Endothelial cell of umbilical vein (primary cell): ENCODE results near the gene PSME3. TPM values are rescaled to one million over a fixed set of nuclear protein-coding genes. Genes with fewer than 3 reads are reported as not detected.

Experiments used
- BruUV-seq: library from RNA; stranded (reverse); fragments of 400-500 nt; replicated peaks from 2 replicates; lab custom pipeline; 2021; lab: Mats Ljungman, UMichigan
- CTCF ChIA-PET: fragments of 300-600, 350-600 bp; sonication (Branson Sonifier 250); formaldehyde crosslinking; loops from one replicate; lab custom pipeline; 2021; ENCODE audit warnings: antibody characterized with exemption, inconsistent platforms; lab: Charles Lee
- POLR2A ChIA-PET: fragments of 300-600, 350-600 bp; sonication (Branson Sonifier 250); formaldehyde crosslinking; loops from one replicate; lab custom pipeline; 2021; ENCODE audit warnings: antibody characterized with exemption, inconsistent platforms; lab: Charles Lee
- DNase-seq: peaks from one replicate; pipeline ENCODE4 v3.0.0-alpha.2; 2011; ENCODE audit warnings: low read depth, low spot score
- FAIRE-seq: peaks from 2 replicates; lab custom pipeline; 2011; peaks lifted over from hg19 to GRCh38; lab: Jason Lieb, UNC
- H2AFZ ChIP-seq: 2 replicates; pipeline ENCODE4 v1.6.0; 2012; ENCODE audit warnings: low read depth, low read length, control low read depth, inconsistent platforms
- H3K27ac ChIP-seq: 2 replicates; pipeline ENCODE4 v1.5.1; 2011; ENCODE audit warnings: low read depth, mild to moderate bottlenecking, control low read depth, low read length, moderate library complexity; ENCODE audit not compliant: insufficient read depth
- H3K27me3 ChIP-seq, 2 experiments: 2 replicates each; pipeline versions ENCODE4 v1.6.0 to v1.6.1; 2011; ENCODE audit warnings: low read length in 2 of 2, mixed read lengths in 1 of 2; ENCODE audit not compliant: control insufficient read depth in 2 of 2, insufficient read depth in 2 of 2
- H3K36me3 ChIP-seq, 2 experiments: 2 replicates in 1 of 2; 3 replicates in 1 of 2; pipeline ENCODE4 v1.5.1; 2011; ENCODE audit warnings: low read length in 2 of 2, mild to moderate bottlenecking in 1 of 2, moderate library complexity in 1 of 2; ENCODE audit not compliant: control insufficient read depth in 2 of 2, insufficient read depth in 2 of 2; ENCODE audit errors: extremely low read depth in 1 of 2
- H3K4me1 ChIP-seq: 3 replicates; pipeline ENCODE4 v1.5.1; 2011; ENCODE audit warnings: mild to moderate bottlenecking, low read length; ENCODE audit not compliant: control insufficient read depth, insufficient read depth; ENCODE audit errors: extremely low read depth
- H3K4me2 ChIP-seq: 2 replicates; pipeline ENCODE4 v1.6.1; 2011; ENCODE audit warnings: low read length, control low read depth, mixed read lengths; ENCODE audit not compliant: insufficient read depth
- H3K4me3 ChIP-seq, 3 experiments: fragments of 200-600 bp in 1 of 3; sonication (generic), shearing (Covaris generic) in 1 of 3; replicated peaks in 1 of 3; 2 replicates each; pipeline ENCODE4 v1.5.1; 2011 to 2016; ENCODE audit warnings: control low read depth in 3 of 3, low read length in 3 of 3, mild to moderate bottlenecking in 2 of 3, inconsistent platforms in 1 of 3, low read depth in 1 of 3, moderate library complexity in 1 of 3; ENCODE audit not compliant: insufficient read depth in 1 of 3
- H3K79me2 ChIP-seq: 2 replicates; pipeline ENCODE4 v1.6.0; 2012; ENCODE audit warnings: low read length, inconsistent platforms; ENCODE audit not compliant: control insufficient read depth, insufficient read depth
- H3K9ac ChIP-seq: replicated peaks from 2 replicates; pipeline ENCODE3; 2011; ENCODE audit warnings: low read length, control low read depth; ENCODE audit not compliant: insufficient read depth; ENCODE audit errors: extremely low read depth
- H3K9me1 ChIP-seq: replicated peaks from 3 replicates; pipeline ENCODE4 v1.6.0; 2011; ENCODE audit warnings: mild to moderate bottlenecking, low read length; ENCODE audit not compliant: control insufficient read depth, insufficient read depth; ENCODE audit errors: extremely low read depth
- H3K9me3 ChIP-seq: replicated peaks from 2 replicates; pipeline ENCODE4 v1.5.1; 2012; ENCODE audit warnings: low read length, inconsistent platforms; ENCODE audit not compliant: control insufficient read depth, insufficient read depth
- H4K20me1 ChIP-seq: replicated peaks from 2 replicates; pipeline ENCODE3; 2011; ENCODE audit warnings: mild to moderate bottlenecking, low read length; ENCODE audit not compliant: control insufficient read depth, insufficient read depth; ENCODE audit errors: extremely low read depth
- CTCF ChIP-seq, 2 donors: IDR thresholded peaks; 1 replicate in 1 of 2; 2 replicates in 1 of 2; pipeline ENCODE4 v1.5.1; 2011; ENCODE audit warnings: low read length in 2 of 2, mild to moderate bottlenecking in 2 of 2, moderate library complexity in 2 of 2, control low read depth in 1 of 2, inconsistent platforms in 1 of 2, low read depth in 1 of 2; ENCODE audit not compliant: insufficient read depth in 1 of 2; ENCODE audit errors: extremely low read depth in 1 of 2
- EZH2 ChIP-seq: IDR thresholded peaks from 2 replicates; pipeline ENCODE4 v1.6.1; 2012; ENCODE audit warnings: borderline replicate concordance, low read depth, mild to moderate bottlenecking, moderate library complexity, low read length, inconsistent platforms; ENCODE audit not compliant: severe bottlenecking
- FOS ChIP-seq: IDR thresholded peaks from 2 replicates; pipeline ENCODE4 v1.6.1; 2011; ENCODE audit warnings: mild to moderate bottlenecking, low read length, moderate library complexity, borderline replicate concordance; ENCODE audit not compliant: insufficient read depth
- GATA2 ChIP-seq: IDR thresholded peaks from 2 replicates; pipeline ENCODE4 v1.7.0; 2011; ENCODE audit warnings: low read depth, mild to moderate bottlenecking, moderate library complexity, mixed read lengths, low read length; ENCODE audit not compliant: insufficient read length, insufficient read depth
- JUN ChIP-seq: IDR thresholded peaks from 2 replicates; pipeline ENCODE4 v1.6.1; 2011; ENCODE audit warnings: borderline replicate concordance, low read depth; ENCODE audit not compliant: insufficient read length, insufficient read depth
- MYC ChIP-seq: IDR thresholded peaks from one replicate; pipeline ENCODE4 v1.6.1; 2011; ENCODE audit warnings: mild to moderate bottlenecking, low read depth, low read length
- POLR2A ChIP-seq: IDR thresholded peaks from 2 replicates; pipeline ENCODE4 v1.6.1; 2012; ENCODE audit warnings: low read depth, mild to moderate bottlenecking, control low read depth, low read length
- POLR2AphosphoS5 ChIP-seq: IDR thresholded peaks from 2 replicates; pipeline ENCODE4 v1.6.1; 2012; ENCODE audit warnings: low read depth, mild to moderate bottlenecking, control low read depth, low read length, moderate library complexity; ENCODE audit not compliant: insufficient read depth
- dilution Hi-C: fragments of 300-500 bp; cut with MboI; formaldehyde crosslinking; loops from one replicate; pipeline ENCODE4 v1.15.0; 2019; ENCODE audit warnings: low sequenced_read_pairs; ENCODE audit not compliant: extremely low pct_ligation_motif_present
- intact Hi-C: fragments of 100-400 bp; cut with micrococcal nuclease; formaldehyde crosslinking; loops from one replicate; pipeline ENCODE4 v1.10.0; 2022
- polyA plus RNA-seq, 4 experiments: library from polyadenylated mRNA; depleted of rRNA in 3 of 4; stranded (reverse) in 3 of 4; unstranded in 1 of 4; fragments of >200 nt; gene quantifications; 2 replicates each; pipeline versions ENCODE4 v1.2.1 to v1.2.3, GENCODE V29; 2011 to 2012; ENCODE audit warnings: missing spikeins in 1 of 4
- total RNA-seq: library from RNA; stranded (reverse); gene quantifications from 2 replicates; pipeline ENCODE4 v1.2.3, GENCODE V29; 2021
- TF ChIP-seq, protein P1 (sequence below): IDR thresholded peaks from 2 replicates; pipeline ENCODE4 v1.6.1; 2011; ENCODE audit not compliant: insufficient read depth, insufficient read length

PSME3 gene
- total and polyA plus RNA-seq, 2 donors (not counting 3 experiments of a cell fraction or from before 2014, with no cell fraction given), result 98.4 to 126 TPM

DNA sequence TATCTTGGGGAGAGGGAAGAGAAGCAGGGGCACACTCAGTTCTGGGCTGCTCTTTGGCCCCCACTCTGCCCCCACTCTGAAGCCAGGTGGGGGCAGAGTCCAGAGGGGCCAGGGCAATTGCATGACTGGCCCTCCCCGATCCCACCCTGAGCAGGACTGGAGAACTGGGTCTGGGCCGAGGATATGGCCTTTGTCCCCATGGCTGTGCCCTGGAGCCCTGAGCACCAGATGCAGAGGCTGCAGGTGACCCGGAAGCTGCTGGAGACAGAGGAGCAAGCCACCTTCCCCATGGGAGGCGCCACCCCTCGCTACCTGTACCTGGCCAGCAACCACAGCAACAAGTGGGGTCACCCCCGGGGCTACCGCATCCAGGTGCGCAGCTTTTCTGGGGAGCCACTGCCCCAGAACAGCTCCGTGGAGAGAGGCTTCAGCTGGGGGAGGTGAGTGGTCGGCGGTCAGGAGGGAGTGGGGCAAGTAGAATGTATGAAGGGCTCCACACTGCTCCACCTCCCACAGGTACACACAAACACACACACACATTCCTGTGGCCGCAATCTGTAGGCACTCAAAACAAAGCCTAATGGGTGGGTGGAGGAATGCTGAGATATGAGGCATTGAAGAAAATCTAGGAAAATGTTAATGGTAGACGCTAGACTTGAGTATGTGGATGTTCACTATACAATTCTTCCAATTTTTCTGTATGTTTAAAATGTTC is 39.2 kb downstream of the PSME3 start:
- H3K9ac ChIP-seq, result no peak overlapping the region
- H3K4me3 ChIP-seq, result no peak overlapping the region
- no peaks in the 10 kb centered on the region for H4K20me1 ChIP-seq
- DNase-seq, result no peak
- dilution Hi-C loops, result no loop called here
- H3K4me2 ChIP-seq, result no peak overlapping the region
- TF ChIP-seq GATA2 (no peak), FOS (no peak)
- BruUV-seq, result no TSS peak
- no peaks in the 10 kb centered on the region for H3K9me3 ChIP-seq
- H3K9me1 ChIP-seq, result no peaks in the 10 kb centered on the region
- H2AFZ ChIP-seq, result no peak overlapping the region
- no peaks in the 10 kb centered on the region for H3K79me2 ChIP-seq
- no peak for FAIRE-seq
- no peaks in the 10 kb centered on the region for H3K36me3 ChIP-seq
- ChIA-PET POLR2A (no interaction called here), CTCF (no interaction called here)
- no peaks in the 10 kb centered on the region for H3K4me1 ChIP-seq
- intact Hi-C loops, result no loop called here
- H3K27ac ChIP-seq, result no peak overlapping the region
- peaks cover 0 to 2% of the 10 kb centered on the region in 2 experiments for H3K27me3 ChIP-seq

GRCh38 chr17:42873315-42873714 is 40.1 kb downstream of the PSME3 start:
- Histone ChIP-seq H2AFZ (no peak overlapping the region), H3K4me3 (no peak overlapping the region), H3K27me3 (peaks cover 0 to 3% of the 10 kb centered on the region in 2 experiments), H3K9me1 (no peaks in the 10 kb centered on the region), H3K4me1 (no peaks in the 10 kb centered on the region), H3K9ac (no peak overlapping the region), H3K9me3 (no peaks in the 10 kb centered on the region), H4K20me1 (no peaks in the 10 kb centered on the region), H3K4me2 (no peak overlapping the region), H3K27ac (no peak overlapping the region), H3K36me3 (no peaks in the 10 kb centered on the region), H3K79me2 (no peaks in the 10 kb centered on the region)
- no peak for FAIRE-seq
- no peak for DNase-seq
- ChIA-PET CTCF (no interaction called here), POLR2A (no interaction called here)
- intact Hi-C loops, result no loop called here
- TF ChIP-seq JUN (no peak), FOS (no peak), MYC (no peak), POLR2AphosphoS5 (no peak), GATA2 (no peak), POLR2A (no peak), CTCF (IDR thresholded peaks at IDR 0.05; ENCODE audit: extremely low read depth in 1 of 2, insufficient read depth in 1 of 2, low read depth in 1 of 2, low read length in 2 of 2) (no peak), EZH2 (no peak)
- TF ChIP-seq, protein P1, sequence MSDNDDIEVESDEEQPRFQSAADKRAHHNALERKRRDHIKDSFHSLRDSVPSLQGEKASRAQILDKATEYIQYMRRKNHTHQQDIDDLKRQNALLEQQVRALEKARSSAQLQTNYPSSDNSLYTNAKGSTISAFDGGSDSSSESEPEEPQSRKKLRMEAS, result no peak
- no TSS peak for BruUV-seq
- dilution Hi-C loops, result no loop called here
